HG03460 (cell line): ENCODE results near the gene OR51A7.
"Not testable (repeated sequence)": the region's sequence is repeated elsewhere in the genome, so short reads cannot be mapped to it uniquely, and the experiment has no call there.

Source experiments
- ATAC-seq: cut with Tn5 transposase; IDR thresholded peaks from one replicate; pipeline ENCODE4 v1.9.1; 2021; ENCODE audit not compliant: unreplicated experiment

Gene OR51A7, protein sequence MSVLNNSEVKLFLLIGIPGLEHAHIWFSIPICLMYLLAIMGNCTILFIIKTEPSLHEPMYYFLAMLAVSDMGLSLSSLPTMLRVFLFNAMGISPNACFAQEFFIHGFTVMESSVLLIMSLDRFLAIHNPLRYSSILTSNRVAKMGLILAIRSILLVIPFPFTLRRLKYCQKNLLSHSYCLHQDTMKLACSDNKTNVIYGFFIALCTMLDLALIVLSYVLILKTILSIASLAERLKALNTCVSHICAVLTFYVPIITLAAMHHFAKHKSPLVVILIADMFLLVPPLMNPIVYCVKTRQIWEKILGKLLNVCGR

DNA sequence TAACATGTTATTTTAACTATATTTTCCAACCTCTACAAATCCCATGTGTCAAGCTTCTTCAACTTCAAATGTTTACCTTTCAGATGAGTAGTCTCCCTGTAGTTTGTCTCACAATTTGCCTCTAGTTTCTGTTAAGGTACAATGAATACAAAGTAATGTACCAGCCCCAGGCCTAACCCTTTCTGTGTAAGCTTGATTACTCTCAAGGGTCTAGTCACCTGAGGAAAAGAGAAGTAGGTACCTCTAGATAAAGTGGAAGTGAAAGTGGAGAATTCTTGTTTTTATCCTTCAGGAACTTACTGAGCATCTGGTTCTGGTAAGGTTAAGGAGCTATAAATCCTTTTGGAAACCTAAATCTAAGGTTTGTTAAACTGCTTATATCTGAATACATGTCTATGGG, at the start of gene OR51A7:
Gene OR51A7, plus strand, starts transcription at position 300 of the 400 bp plus-strand sequence. CDS start 3,587 bp downstream, outside the sequence.
- no peak for ATAC-seq

DNA sequence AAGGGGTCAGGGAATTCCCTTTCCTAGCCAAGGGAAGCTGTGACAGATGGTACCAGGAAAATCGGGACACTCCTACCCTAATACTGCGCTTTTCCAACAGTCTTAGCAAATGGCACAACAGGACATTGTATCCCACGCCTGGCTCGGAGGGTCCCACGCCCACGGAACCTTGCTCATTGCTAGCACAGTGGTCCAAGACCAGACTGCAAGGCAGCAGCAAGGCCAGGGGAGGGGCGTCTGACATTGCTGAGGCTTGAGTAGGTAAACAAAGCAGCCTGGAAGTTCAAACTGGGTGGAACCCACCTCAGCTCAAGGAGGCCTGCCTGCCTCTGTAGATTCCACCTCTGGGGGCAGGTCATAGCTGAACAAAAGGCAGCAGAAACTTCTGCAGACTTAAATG, 49.3 kb upstream of the OR51A7 start:
- ATAC-seq, result not testable (repeated sequence)

DNA sequence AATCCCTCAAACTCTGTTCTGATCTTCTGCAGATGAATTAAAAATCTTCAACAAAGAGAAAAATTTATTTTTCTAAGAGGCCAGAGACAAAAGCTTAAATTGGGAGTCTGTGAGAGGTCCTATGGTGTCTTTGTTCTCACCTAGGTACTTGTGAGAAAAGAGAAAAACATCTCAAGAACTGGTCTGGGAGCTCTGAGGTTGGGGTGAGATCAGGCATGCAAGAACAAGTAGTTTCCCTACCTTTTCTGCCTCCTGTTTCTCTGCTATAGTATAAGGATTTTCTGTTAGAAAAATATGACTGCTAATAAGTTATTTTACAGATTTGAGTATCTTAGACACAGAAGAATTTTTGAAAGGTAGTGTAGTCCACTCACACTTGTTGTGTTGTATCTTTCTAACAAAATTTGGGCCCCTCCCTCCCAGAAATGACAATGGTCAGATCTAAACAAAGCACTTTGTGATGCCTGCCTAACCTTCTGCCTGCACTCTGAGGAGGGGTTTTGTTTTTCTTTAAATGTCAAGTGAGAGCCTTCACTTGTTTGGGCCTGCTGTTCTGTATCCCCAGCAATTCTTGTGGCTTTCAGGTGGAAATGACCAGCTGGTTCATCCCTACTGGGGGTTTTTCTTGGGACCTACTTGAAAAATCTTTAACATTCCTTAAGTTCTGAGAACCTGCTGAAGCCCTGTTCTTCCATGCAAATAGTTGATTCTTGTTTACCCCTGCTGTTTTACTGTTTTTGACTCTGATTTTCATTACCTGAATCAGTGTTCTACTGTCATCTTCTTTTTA, 40.9 kb upstream of the OR51A7 start:
- no peak for ATAC-seq

DNA sequence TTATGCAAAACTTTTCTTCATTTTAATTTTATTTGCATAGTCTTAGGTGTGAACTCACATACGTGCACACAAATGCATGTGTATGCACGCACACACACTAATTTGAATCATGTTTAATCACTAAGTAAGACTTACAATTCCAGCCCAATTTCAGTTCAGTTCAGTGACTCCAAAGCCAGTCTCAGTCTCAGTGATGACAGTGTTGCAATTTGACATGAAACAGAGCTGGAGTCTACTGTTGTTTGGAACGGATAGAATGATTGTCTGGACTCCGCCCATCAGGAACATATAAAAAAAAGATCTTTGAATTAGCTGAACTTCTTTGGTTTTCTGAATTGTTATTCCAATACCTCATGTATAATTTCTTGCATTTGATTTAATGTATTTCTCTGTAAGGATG, 39.7 kb upstream of the OR51A7 start:
- no peak for ATAC-seq

DNA sequence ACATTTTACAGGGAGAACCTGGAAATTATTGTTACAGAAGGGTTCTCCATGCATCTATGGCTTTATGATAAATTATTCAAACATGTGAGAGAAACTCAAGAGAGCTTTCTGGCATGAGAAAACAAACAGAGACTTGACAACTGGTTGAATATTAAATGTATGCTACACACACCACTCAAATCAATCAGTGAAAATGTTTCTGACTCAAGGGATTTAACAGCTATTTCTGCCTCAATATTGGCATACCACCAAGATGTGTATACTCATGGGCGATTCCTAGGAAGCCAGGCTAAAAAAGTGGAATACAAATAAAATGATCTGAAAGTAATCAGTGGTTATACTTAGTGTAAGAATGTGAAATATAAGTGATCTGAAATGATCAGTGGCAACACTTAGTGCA, 37.7 kb upstream of the OR51A7 start:
- no peak for ATAC-seq

DNA sequence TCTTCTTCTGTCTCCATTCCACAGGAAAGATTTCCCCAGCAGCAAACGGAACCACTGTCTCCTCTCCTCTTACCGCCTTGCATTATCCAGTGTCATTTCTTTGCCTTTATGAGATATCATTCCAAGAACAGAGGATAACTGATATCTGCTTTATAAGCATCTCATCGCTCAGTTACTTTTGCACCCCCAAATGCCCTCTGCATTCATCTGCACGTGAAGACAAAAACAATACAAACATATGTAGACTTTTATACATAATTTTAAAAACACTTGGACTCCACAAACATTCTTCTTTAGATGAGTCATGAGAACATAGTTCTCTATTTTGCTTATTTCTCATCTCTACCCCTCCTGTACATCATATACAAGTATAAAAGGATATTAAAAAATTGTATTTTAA, 22.4 kb upstream of the OR51A7 start:
- ATAC-seq, result no peak

DNA sequence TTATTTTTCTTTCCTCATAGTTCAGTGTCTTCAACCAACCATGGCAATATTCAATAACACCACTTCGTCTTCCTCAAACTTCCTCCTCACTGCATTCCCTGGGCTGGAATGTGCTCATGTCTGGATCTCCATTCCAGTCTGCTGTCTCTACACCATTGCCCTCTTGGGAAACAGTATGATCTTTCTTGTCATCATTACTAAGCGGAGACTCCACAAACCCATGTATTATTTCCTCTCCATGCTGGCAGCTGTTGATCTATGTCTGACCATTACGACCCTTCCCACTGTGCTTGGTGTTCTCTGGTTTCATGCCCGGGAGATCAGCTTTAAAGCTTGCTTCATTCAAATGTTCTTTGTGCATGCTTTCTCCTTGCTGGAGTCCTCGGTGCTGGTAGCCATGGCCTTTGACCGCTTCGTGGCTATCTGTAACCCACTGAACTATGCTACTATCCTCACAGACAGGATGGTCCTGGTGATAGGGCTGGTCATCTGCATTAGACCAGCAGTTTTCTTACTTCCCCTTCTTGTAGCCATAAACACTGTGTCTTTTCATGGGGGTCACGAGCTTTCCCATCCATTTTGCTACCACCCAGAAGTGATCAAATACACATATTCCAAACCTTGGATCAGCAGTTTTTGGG, 21.6 kb upstream of the OR51A7 start, which contains the start of gene OR51T1:
Gene OR51T1, plus strand, starts transcription at position 41 of the 641 bp plus-strand sequence. Its CDS starts 0 bp downstream, at position 41.
- no peak for ATAC-seq

DNA sequence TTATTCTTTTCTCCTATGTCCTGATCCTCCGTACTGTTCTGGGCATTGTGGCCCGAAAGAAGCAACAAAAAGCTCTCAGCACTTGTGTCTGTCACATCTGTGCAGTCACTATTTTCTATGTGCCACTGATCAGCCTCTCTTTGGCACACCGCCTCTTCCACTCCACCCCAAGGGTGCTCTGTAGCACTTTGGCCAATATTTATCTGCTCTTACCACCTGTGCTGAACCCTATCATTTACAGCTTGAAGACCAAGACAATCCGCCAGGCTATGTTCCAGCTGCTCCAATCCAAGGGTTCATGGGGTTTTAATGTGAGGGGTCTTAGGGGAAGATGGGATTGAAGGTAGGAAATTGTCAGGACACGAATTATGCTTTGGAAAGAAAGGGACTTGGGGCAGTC, 21.0 kb upstream of the OR51A7 start:
- ATAC-seq, result no peak

DNA sequence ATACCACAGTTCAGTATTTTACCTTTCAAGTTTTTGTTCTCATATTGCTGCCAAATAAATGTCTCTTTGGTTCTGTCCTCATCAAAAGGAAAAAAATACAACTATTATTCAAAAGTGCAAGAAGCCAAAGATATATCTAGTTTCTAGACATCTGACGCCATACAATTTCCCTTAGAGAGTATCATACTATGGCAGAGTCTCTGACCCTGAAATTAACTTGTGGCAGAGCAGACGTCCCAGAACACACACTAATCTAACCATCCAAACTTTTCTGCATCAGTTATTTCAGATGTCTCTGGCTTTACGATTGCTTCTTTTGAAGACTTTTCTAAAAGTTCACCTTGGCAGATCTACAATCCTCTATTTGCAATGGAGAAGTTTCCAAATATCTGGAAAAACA, 19.2 kb upstream of the OR51A7 start:
- no peak for ATAC-seq

DNA sequence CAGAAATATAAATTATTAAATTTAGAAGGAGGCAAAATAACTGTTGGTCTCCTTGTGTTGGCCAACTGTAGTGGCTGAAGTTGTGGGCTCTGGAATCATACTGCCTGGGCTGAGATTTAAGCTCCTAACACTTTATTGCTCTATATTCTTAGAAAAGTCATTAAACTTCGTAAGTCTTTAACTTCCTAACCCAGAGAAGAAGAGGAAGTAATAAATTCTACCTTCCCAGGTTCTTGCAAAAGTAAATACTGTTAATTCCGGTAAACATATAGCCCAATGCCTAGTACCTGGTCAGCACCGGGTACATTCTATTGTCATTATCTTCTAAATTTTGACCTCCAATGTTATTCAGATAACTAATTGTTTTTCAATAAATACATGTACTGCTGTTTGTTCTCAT, 17.4 kb upstream of the OR51A7 start:
- ATAC-seq, result no peak

DNA sequence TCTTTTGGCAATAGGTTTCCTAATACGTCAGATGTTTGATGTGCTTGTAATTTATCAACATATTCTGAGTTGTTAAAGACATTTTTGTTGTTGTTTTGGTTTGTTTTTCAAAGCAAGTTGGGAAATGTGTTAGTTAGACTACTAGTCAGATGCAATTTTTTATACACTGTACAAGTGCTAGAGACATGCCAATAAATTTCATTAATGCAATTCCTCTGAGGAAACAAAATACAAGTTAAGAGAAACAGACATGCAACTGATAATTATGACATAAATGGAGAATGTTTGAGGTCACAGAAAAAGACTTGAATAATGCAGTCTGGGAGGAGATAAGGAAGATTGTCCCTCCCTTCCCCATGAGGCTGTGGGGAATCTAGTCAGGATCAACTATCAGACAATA, 16.0 kb upstream of the OR51A7 start:
- no peak for ATAC-seq

DNA sequence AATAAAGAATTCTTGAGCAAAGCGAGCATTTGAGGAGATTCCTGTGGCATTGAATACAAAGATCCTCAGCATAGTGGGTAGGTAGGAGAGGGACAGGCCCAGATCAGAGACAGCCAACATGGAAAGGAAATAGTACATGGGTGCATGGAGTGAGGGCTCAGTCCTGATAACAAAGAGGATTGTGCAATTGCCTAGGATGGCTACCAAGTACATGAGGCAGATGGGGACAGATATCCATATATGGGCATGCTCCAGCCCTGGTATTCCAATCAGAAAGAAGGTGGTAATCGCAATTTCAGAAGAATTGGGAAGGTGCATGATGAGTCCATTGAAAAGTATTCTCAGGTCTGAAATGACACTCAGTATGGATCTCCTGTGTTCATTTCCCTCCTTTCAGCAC, 13.3 kb upstream of the OR51A7 start:
- no peak for ATAC-seq

DNA sequence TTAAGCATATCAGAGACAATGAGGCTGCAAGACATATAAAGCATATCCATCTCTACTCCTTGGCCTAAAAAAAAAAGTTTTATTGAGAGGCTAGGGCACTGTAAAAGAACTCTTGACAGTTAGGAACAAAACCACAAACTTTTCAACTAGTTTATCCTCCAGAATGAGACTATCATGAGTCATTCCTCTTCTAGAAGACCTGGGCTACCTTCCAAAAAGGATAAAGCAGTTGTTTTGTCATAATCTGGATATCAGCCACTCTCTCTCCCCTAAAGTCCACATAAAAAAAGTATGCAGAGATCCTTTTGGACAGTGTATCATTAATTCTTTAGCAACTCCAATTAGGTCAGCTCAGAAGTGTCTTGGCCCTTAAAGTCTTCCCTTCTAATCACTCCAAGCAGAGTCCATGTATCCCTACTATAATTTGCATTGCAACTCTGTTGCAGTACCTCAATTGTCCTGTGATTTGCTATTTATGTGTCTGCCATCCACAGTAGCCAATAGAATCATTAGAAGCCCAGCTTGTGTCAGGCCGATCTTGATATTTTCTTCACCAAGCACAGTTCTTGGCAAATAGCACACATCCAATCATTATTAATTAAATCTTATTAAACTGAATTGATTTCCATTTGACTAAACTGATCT, 11.5 kb upstream of the OR51A7 start:
- ATAC-seq, result no peak

DNA sequence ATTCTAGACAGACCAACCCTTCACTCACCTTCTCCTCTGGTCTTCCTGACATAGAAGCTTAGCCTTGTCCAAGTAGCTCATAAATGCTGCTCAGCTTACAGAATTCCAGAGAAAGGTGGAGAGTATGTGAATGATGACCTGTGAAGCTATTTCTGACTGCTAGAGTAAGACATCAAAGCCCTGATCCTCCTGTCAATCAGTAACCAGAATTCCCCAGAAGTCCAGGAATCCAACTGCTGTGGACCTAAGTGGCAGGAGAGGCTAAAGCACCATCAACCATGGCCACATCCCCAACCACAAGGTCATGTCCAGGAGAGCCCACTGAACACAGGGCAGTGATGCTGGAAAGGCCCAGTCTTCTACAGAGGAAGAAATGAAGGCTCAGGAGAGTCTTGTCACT, 13.0 kb downstream of the OR51A7 start:
- no peak for ATAC-seq

DNA sequence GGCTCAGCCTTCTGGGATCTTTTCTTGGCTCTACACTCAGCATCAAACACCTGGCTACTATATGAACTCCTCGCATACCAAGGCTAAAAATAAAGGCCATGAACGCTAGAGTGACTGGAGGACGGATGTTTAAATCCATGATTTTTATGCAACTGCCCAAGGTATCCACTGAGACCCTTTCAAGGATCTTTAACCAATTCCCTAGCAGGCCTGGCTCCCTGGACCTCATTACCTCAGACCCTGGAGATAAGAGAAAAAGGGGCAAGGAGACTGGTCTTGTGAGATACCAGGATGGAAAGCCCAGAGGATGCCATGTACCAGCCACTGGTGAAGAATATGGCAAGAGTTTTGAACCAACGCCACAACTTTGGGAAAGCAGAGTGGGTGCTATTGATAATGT, 15.7 kb downstream of the OR51A7 start, which contains the start of gene OR51G2:
Gene OR51G2, minus strand, starts transcription at position 101 of the 400 bp plus-strand sequence. CDS start 3,687 bp downstream, outside the sequence.
- ATAC-seq, result no peak

DNA sequence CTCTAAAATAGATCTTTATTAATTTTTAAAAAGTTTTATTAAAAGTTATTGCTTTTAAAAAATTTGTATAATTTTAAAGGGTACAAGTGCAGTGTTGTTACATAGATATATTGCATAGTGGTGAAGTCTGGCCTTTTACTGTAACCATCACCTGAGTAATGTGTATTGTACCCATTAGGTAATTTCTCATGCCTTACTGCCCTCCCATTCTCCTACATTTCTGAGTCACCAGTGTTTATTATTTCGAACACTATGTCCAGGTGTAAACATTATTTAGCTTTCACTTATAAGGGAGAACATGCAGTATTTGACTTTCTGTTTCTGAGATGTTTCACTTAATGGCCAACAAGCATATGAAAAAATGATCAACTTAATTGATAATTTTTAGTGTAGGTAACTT, 18.2 kb downstream of the OR51A7 start:
- no peak for ATAC-seq

DNA sequence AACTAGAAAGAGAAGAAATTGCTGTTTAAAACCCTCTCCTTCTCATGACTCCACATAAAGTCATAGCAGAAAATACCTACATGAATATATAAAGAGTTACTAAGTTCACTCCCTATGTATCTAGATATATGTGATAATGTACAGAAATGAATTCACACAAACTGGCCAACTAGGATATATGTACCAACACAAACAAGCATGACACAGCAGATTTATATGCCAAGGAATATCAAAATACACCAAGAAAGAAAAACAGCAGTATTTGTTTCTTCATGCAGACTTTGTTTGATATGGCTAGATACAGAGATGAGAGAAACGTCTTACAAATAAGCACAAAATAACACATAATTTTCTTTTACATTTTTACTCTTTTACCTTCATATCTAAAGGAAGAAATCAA, 18.7 kb downstream of the OR51A7 start:
- ATAC-seq, result no peak

DNA sequence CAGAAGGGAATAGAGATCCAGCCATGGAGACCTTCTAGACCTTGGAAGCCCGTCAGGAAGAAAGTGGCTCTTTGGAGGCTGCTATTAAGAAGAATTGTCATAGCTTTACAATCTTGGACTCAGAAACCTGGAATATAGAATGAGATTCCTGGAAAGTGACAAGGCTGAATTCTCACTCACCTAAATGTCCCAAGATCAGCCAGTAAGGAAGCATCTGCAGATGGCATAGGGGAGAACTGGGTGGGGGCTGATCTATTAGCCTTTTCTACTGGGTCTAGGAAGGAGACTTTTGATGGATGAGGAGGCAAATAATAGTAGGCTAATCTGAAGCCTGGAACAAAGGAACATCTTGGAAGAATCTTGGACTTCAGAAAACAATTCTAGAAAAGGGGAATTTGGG, 20.7 kb downstream of the OR51A7 start, which contains the start of gene OR51G1:
Gene OR51G1, minus strand, starts transcription at position 101 of the 400 bp plus-strand sequence. Its CDS starts 0 bp downstream, at position 101.
- no peak for ATAC-seq

DNA sequence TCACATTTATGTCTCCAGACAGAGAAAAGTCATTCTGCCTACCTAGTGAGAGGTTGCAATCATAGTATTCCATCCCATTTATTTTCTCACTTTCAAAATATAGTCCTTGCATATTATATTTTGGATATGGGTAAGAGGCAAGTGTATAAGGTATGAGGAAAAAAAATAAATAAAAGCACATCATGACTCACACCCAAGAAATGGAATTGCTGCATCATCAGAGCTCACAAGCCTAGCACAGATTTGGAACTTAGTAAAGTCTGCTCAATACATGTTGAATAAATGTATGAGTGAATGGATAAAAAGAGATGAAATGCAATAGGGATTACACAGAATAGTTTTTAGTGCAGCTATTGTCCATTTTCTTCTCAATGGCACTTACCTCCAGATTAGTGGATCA, 23.0 kb downstream of the OR51A7 start:
- no peak for ATAC-seq

DNA sequence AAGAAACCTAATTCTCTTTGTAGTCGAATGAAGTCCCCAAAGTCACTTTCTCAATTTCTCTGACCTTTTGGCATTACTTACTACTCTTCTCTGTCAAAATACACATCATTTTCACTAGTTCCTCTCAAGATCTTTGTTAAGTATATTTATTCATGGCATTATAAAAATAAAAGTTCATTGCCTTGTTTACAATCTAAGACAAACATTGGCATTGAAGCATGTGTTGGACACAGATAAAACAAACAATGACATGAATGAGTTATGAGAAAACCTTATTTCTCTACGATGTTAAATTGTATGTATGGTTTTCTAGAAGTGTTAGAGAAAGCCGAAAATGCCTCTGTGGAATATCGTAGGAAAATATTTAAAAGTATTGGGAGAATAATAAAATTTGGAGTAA, 29.2 kb downstream of the OR51A7 start:
- ATAC-seq, result no peak

DNA sequence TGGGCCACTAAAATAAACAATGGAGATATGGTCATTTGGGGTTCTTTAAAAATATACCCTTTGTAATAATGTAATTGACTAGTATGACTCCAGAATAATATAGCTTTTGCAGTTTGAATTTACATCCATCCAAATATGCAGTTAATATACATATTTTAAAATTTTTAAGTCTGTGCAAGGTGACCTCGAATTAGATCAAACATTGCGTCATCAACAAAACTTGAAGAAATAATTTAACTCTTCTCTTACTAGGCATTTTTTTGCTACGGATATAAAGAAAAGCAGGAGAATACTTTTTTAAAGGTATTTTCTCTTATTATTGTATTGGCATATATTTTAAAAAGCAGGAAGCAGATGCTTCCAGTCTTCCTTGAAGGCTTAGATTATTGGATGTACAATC, 33.2 kb downstream of the OR51A7 start:
- no peak for ATAC-seq
